HepG2 (cell line): ENCODE results near the gene ADAR. TPM values are rescaled to one million over a fixed set of nuclear protein-coding genes. Genes with fewer than 3 reads are reported as not detected.

Experiments
- KDM5A ChIP-seq: fragments of 200-600 bp; sonication (generic); IDR thresholded peaks from 2 replicates; pipeline ENCODE4 v1.7.0; 2018; ENCODE audit warnings: antibody characterized with exemption, mild to moderate bottlenecking, low read length, borderline replicate concordance
- KLF12 ChIP-seq: sonication (generic); formaldehyde crosslinking; IDR thresholded peaks from 2 replicates; pipeline ENCODE4 v1.4.0; 2020; ENCODE audit warnings: missing genetic modification reagents, borderline replicate concordance
- NR1H2 ChIP-seq: sonication (generic); formaldehyde crosslinking; IDR thresholded peaks from 2 replicates; pipeline ENCODE4 v1.8.1; 2022; ENCODE audit warnings: low read depth, missing genetic modification reagents, borderline replicate concordance
- ONECUT2 ChIP-seq: sonication (generic); formaldehyde crosslinking; IDR thresholded peaks from 2 replicates; pipeline ENCODE4 v1.4.0; 2020; ENCODE audit warnings: missing genetic modification reagents
- PAF1 ChIP-seq: IDR thresholded peaks from 2 replicates; pipeline ENCODE4 v1.6.1; 2016; ENCODE audit warnings: missing genetic modification reagents, missing compliant biosample characterization
- RFXAP ChIP-seq: sonication (generic); formaldehyde crosslinking; IDR thresholded peaks from 2 replicates; pipeline ENCODE4 v1.4.0; 2020; ENCODE audit warnings: missing genetic modification reagents, borderline replicate concordance
- RNF2 ChIP-seq: fragments of 450-650 bp; conservative IDR thresholded peaks from 2 replicates; pipeline ENCODE4 v1.6.1; 2016; ENCODE audit warnings: low read depth
- SP140L ChIP-seq: sonication (generic); formaldehyde crosslinking; IDR thresholded peaks from 2 replicates; pipeline ENCODE4 v1.4.0; 2020; ENCODE audit warnings: missing genetic modification reagents, borderline replicate concordance
- TBX3 ChIP-seq: fragments of 450-650 bp; IDR thresholded peaks from 2 replicates; pipeline ENCODE4 v1.6.1; 2017; ENCODE audit warnings: antibody characterized with exemption, mild to moderate bottlenecking, inconsistent platforms, borderline replicate concordance
- YEATS2 ChIP-seq: sonication (generic); formaldehyde crosslinking; IDR thresholded peaks from 2 replicates; pipeline ENCODE4 v1.4.0; 2020; ENCODE audit warnings: missing genetic modification reagents, borderline replicate concordance
- ZNF44 ChIP-seq: sonication (generic); formaldehyde crosslinking; IDR thresholded peaks from 2 replicates; pipeline ENCODE4 v1.5.1; 2020; ENCODE audit warnings: mild to moderate bottlenecking, missing genetic modification reagents
- ZNF660 ChIP-seq: sonication (generic); formaldehyde crosslinking; IDR thresholded peaks from 2 replicates; pipeline ENCODE4 v1.5.1; 2020; ENCODE audit warnings: mild to moderate bottlenecking, low read depth, missing genetic modification reagents, borderline replicate concordance
- ZNF839 ChIP-seq: sonication (generic); formaldehyde crosslinking; IDR thresholded peaks from 2 replicates; pipeline ENCODE4 v1.4.0; 2020; ENCODE audit warnings: missing genetic modification reagents, mild to moderate bottlenecking, borderline replicate concordance
- polyA plus RNA-seq, 8 experiments: library from polyadenylated mRNA; depleted of rRNA in 3 of 8; stranded (reverse) in 7 of 8; unstranded in 1 of 8; fragments of >200 nt; fragmentation: Illumina TruSeq in 4 of 8; extraction: Trizol in 4 of 8; gene quantifications; 2 replicates each; pipeline versions ENCODE4 v1.2.1 to v1.2.3, GENCODE V29; 2011 to 2016; ENCODE audit warnings: low read depth in 4 of 8, missing spikeins in 1 of 8, mixed read lengths in 1 of 8; ENCODE audit not compliant: insufficient read depth in 1 of 8
- total RNA-seq, 5 experiments: library from RNA; depleted of rRNA; stranded (reverse); fragments of >200 nt; fragmentation: Illumina TruSeq; extraction: Trizol; gene quantifications; 2 replicates each; pipeline ENCODE4 v1.2.3, GENCODE V29; 2016; ENCODE audit warnings: low read depth in 1 of 5
- TF ChIP-seq, protein P1 (sequence below): sonication (generic); formaldehyde crosslinking; IDR thresholded peaks from 2 replicates; pipeline ENCODE4 v1.8.0; 2022; ENCODE audit warnings: mild to moderate bottlenecking, missing genetic modification reagents
- TF ChIP-seq, protein P2 (sequence below): sonication (generic); formaldehyde crosslinking; IDR thresholded peaks from 2 replicates; pipeline ENCODE4 v1.4.0; 2020; ENCODE audit warnings: missing genetic modification reagents
- TF ChIP-seq, protein P3 (sequence below): sonication (generic); formaldehyde crosslinking; IDR thresholded peaks from 2 replicates; pipeline ENCODE4 v1.8.0; 2022; ENCODE audit warnings: missing genetic modification reagents, mild to moderate bottlenecking, moderate library complexity, borderline replicate concordance
- TF ChIP-seq, protein P4 (sequence below): IDR thresholded peaks from 2 replicates; pipeline ENCODE4 v1.4.0; 2020; ENCODE audit warnings: mild to moderate bottlenecking, missing genetic modification reagents
- TF ChIP-seq, protein P5 (sequence below): sonication (generic); formaldehyde crosslinking; IDR thresholded peaks from 2 replicates; pipeline ENCODE4 v1.4.0; 2020; ENCODE audit warnings: missing genetic modification reagents

Gene ADAR
- total and polyA plus RNA-seq, 2 of the 13 experiments (the other 11 are each of a cell fraction or from before 2014, with no cell fraction given) = 70.8 to 86.2 TPM

DNA sequence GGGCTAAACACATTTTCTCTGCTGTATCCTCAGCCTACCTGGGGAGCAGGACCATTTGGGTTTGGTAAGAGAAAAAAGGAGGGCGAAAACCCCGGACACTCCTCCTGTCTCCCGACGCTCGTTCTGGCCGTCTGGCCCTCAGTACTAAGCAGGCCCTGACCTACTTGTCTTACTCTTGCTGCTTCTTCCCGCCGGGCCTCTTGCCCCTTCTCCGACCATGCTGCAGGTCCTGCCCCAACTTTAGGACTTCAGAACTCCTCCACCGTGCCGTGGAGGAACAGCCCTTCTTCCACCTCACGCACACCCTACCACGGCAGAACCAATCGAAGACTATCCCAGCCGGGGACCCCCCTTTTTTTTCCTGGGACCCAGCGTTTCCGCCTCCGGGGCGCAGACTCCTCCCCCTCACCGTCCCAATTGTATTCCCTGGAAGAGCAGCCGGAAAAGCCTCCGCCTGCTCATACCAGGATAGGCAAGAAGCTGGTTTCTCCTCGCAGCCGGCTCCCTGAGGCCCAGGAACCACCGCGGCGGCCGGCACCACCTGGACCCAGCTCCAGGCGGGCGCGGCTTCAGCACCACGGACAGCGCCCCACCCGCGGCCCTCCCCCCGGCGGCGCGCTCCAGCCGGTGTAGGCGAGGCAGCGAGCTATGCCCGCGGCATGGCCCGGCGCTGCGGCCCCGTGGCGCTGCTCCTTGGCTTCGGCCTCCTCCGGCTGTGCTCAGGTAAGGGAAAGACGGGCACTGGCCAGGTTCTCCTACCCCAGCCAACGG is 40.4 kb downstream of the ADAR start, which contains the start of gene CHRNB2 (continued):
- peak; percentile 91; the same call in 1 of the 2 replicates for TF ChIP-seq SP140L (CRISPR knock-in tag)
- TF ChIP-seq YEATS2 = peak; percentile 16; the same call in 1 of the 2 replicates
- no peak for TF ChIP-seq PAF1 (CRISPR knock-in tag)
- TF ChIP-seq, protein P1, sequence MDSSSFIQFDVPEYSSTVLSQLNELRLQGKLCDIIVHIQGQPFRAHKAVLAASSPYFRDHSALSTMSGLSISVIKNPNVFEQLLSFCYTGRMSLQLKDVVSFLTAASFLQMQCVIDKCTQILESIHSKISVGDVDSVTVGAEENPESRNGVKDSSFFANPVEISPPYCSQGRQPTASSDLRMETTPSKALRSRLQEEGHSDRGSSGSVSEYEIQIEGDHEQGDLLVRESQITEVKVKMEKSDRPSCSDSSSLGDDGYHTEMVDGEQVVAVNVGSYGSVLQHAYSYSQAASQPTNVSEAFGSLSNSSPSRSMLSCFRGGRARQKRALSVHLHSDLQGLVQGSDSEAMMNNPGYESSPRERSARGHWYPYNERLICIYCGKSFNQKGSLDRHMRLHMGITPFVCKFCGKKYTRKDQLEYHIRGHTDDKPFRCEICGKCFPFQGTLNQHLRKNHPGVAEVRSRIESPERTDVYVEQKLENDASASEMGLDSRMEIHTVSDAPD (CRISPR knock-in tag) = no peak
- no peak for TF ChIP-seq TBX3
- TF ChIP-seq NR1H2 (CRISPR knock-in tag) = no peak
- TF ChIP-seq KDM5A = no peak
- no peak for TF ChIP-seq ZNF839 (CRISPR knock-in tag)
- TF ChIP-seq, protein P2, sequence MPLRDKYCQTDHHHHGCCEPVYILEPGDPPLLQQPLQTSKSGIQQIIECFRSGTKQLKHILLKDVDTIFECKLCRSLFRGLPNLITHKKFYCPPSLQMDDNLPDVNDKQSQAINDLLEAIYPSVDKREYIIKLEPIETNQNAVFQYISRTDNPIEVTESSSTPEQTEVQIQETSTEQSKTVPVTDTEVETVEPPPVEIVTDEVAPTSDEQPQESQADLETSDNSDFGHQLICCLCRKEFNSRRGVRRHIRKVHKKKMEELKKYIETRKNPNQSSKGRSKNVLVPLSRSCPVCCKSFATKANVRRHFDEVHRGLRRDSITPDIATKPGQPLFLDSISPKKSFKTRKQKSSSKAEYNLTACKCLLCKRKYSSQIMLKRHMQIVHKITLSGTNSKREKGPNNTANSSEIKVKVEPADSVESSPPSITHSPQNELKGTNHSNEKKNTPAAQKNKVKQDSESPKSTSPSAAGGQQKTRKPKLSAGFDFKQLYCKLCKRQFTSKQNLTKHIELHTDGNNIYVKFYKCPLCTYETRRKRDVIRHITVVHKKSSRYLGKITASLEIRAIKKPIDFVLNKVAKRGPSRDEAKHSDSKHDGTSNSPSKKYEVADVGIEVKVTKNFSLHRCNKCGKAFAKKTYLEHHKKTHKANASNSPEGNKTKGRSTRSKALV (CRISPR knock-in tag) = peak; percentile 83
- TF ChIP-seq, protein P3, sequence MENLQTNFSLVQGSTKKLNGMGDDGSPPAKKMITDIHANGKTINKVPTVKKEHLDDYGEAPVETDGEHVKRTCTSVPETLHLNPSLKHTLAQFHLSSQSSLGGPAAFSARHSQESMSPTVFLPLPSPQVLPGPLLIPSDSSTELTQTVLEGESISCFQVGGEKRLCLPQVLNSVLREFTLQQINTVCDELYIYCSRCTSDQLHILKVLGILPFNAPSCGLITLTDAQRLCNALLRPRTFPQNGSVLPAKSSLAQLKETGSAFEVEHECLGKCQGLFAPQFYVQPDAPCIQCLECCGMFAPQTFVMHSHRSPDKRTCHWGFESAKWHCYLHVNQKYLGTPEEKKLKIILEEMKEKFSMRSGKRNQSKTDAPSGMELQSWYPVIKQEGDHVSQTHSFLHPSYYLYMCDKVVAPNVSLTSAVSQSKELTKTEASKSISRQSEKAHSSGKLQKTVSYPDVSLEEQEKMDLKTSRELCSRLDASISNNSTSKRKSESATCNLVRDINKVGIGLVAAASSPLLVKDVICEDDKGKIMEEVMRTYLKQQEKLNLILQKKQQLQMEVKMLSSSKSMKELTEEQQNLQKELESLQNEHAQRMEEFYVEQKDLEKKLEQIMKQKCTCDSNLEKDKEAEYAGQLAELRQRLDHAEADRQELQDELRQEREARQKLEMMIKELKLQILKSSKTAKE (CRISPR knock-in tag) = peak; percentile 56; the same call in 1 of the 2 replicates
- TF ChIP-seq KLF12 = peak; percentile 88
- TF ChIP-seq, protein P4, sequence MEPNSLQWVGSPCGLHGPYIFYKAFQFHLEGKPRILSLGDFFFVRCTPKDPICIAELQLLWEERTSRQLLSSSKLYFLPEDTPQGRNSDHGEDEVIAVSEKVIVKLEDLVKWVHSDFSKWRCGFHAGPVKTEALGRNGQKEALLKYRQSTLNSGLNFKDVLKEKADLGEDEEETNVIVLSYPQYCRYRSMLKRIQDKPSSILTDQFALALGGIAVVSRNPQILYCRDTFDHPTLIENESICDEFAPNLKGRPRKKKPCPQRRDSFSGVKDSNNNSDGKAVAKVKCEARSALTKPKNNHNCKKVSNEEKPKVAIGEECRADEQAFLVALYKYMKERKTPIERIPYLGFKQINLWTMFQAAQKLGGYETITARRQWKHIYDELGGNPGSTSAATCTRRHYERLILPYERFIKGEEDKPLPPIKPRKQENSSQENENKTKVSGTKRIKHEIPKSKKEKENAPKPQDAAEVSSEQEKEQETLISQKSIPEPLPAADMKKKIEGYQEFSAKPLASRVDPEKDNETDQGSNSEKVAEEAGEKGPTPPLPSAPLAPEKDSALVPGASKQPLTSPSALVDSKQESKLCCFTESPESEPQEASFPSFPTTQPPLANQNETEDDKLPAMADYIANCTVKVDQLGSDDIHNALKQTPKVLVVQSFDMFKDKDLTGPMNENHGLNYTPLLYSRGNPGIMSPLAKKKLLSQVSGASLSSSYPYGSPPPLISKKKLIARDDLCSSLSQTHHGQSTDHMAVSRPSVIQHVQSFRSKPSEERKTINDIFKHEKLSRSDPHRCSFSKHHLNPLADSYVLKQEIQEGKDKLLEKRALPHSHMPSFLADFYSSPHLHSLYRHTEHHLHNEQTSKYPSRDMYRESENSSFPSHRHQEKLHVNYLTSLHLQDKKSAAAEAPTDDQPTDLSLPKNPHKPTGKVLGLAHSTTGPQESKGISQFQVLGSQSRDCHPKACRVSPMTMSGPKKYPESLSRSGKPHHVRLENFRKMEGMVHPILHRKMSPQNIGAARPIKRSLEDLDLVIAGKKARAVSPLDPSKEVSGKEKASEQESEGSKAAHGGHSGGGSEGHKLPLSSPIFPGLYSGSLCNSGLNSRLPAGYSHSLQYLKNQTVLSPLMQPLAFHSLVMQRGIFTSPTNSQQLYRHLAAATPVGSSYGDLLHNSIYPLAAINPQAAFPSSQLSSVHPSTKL (CRISPR knock-in tag) = peak; percentile 80
- no peak for TF ChIP-seq RNF2
- TF ChIP-seq ZNF44 = no peak
- TF ChIP-seq ONECUT2 (CRISPR knock-in tag) = 0 out of 2 replicates have a peak, but pooled peaks have one; percentile 33
- TF ChIP-seq ZNF660 (CRISPR knock-in tag) = no peak
- peak; percentile 90 for TF ChIP-seq RFXAP (CRISPR knock-in tag)
- TF ChIP-seq, protein P5, sequence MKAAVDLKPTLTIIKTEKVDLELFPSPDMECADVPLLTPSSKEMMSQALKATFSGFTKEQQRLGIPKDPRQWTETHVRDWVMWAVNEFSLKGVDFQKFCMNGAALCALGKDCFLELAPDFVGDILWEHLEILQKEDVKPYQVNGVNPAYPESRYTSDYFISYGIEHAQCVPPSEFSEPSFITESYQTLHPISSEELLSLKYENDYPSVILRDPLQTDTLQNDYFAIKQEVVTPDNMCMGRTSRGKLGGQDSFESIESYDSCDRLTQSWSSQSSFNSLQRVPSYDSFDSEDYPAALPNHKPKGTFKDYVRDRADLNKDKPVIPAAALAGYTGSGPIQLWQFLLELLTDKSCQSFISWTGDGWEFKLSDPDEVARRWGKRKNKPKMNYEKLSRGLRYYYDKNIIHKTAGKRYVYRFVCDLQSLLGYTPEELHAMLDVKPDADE (CRISPR knock-in tag) = peak; percentile 97
